Measurements from ENCODE around the gene SPATC1L.

SPATC1L gene

GRCh38 chr21:46151989-46152926 is 32.0 kb downstream of the SPATC1L start:
- Histone ChIP-seq H3K4me2 (ENCODE audit: low read length) (no peak overlapping the region), H3K18ac (ENCODE audit: low read length) (no peak overlapping the region), H3K4ac (ENCODE audit: low read depth, low read length) (no peak overlapping the region), H3K9ac (ENCODE audit: low read length) (peak overlapping the region; percentile 17), H2BK15ac (replicated peaks; ENCODE audit: low read depth) (no peak overlapping the region), H3K36me3 (ENCODE audit: control insufficient read depth, insufficient read depth, low read length) (no peaks in the 10 kb centered on the region), H3K56ac (ENCODE audit: low read length) (peak overlapping the region; percentile 66), H2BK5ac (ENCODE audit: low read length) (no peak overlapping the region), H3K4me1 (ENCODE audit: control insufficient read depth, low read depth, low read length) (no peaks in the 10 kb centered on the region), H2AK5ac (ENCODE audit: low read length) (no peak overlapping the region), H3K27ac (ENCODE audit: low read depth, low read length) (no peak overlapping the region), H2BK120ac (ENCODE audit: low read depth, low read length) (no peak overlapping the region), H3K79me1 (ENCODE audit: low read length) (no peaks in the 10 kb centered on the region), H4K5ac (ENCODE audit: low read length) (no peak overlapping the region), H3K4me3 (ENCODE audit: low read length) (no peak overlapping the region), H3K79me2 (ENCODE audit: control insufficient read depth, insufficient read depth, low read length) (no peaks in the 10 kb centered on the region), H3K27me3 (ENCODE audit: insufficient read depth, low read length, poor library complexity) (no peaks in the 10 kb centered on the region), H4K8ac (ENCODE audit: low read depth, low read length) (no peak overlapping the region), H3K23ac (ENCODE audit: low read length) (no peak overlapping the region)
- no peak for DNase-seq
- WGBS (ENCODE audit: extremely low coverage, insufficient coverage, low lambda C conversion rate): no CpG with 5 or more reads among the region's 45 CpGs

DNA sequence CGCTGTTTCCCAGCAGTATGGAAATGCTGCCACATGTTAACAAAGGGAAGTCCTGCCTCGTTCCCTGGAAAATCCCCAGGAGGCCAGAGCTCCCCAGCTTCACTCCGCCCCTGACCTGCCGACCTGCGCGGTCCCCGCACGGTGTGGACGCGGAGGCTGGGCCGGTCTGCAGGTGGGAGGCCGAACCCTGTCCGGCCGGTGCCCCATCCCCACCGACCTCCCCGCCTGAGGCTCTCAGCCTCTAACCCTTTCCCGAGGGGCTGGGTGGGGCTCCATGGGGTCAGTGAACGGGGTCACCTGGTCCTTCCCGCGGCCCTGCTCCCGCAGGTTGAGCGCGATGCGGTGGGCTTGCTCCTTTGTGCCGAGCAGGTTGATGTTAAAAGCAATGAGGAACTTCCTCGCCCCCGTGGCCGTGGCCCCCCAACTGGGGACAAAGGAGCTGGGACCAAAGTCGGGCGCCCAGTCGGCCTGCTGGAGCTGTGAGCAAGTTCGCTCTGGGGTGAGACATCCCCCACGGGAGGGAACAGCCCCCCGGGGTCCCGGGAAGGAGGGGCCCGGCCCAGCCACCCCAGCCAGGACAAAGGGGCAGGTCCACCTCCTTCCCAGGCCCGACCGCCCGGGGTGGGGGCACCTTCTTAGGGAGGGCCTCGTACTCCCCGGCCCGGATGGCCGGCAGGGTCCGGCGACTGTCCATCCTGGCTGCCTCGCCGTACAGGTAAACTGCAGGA is 32.8 kb downstream of the SPATC1L start:
- H3K4ac ChIP-seq (ENCODE audit: low read depth, low read length): no peak overlapping the region
- H3K4me3 ChIP-seq (ENCODE audit: low read length): no peak overlapping the region
- no peak overlapping the region for H3K27ac ChIP-seq (ENCODE audit: low read depth, low read length)
- no peak overlapping the region for H2AK5ac ChIP-seq (ENCODE audit: low read length)
- H2BK15ac ChIP-seq (replicated peaks; ENCODE audit: low read depth): no peak overlapping the region
- no peak overlapping the region for H2BK120ac ChIP-seq (ENCODE audit: low read depth, low read length)
- no peaks in the 10 kb centered on the region for H3K79me1 ChIP-seq (ENCODE audit: low read length)
- no peak overlapping the region for H3K9ac ChIP-seq (ENCODE audit: low read length)
- H3K4me2 ChIP-seq (ENCODE audit: low read length): no peak overlapping the region
- no peaks in the 10 kb centered on the region for H3K4me1 ChIP-seq (ENCODE audit: control insufficient read depth, low read depth, low read length)
- no peaks in the 10 kb centered on the region for H3K36me3 ChIP-seq (ENCODE audit: control insufficient read depth, insufficient read depth, low read length)
- no peak for DNase-seq
- no peak overlapping the region for H4K8ac ChIP-seq (ENCODE audit: low read depth, low read length)
- H4K5ac ChIP-seq (ENCODE audit: low read length): no peak overlapping the region
- no CpG with 5 or more reads among the region's 47 CpGs for WGBS (ENCODE audit: extremely low coverage, insufficient coverage, low lambda C conversion rate)
- H3K79me2 ChIP-seq (ENCODE audit: control insufficient read depth, insufficient read depth, low read length): no peaks in the 10 kb centered on the region
- no peak overlapping the region for H2BK5ac ChIP-seq (ENCODE audit: low read length)
- H3K18ac ChIP-seq (ENCODE audit: low read length): no peak overlapping the region
- no peak overlapping the region for H3K56ac ChIP-seq (ENCODE audit: low read length)
- H3K27me3 ChIP-seq (ENCODE audit: insufficient read depth, low read length, poor library complexity): no peaks in the 10 kb centered on the region
- no peak overlapping the region for H3K23ac ChIP-seq (ENCODE audit: low read length)

DNA sequence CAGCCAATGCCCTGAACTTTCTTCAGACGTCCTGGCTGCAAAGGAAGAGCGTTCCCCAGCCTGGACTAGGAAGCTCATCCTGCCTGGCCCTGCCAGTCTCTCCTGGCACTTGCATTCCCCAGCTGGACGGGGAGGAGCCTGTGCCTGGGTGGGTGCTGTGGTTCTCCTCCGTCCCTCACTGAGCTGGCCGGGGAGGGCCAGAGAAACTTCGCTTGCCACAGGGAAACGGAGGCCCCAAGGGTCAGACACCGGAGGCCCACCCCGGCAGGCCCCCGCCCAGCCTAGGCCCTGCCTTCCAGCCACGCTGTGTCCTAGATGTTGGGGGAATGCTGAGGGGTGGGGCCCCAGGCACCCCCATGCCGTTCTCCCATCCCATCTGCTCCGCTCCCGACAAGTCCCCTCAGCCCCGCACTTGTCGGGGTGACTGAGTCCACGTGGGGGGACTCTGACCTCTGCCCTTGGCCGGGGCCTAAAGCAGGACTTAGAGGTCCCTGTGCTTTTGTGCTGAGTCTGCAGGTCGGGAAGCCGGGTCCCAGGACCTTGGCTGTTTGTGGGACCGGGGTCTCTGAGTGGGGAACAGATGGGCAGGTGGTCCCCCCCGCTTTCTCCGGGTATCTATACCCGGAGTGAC is 33.7 kb downstream of the SPATC1L start:
- no peak overlapping the region for H3K27ac ChIP-seq (ENCODE audit: low read depth, low read length)
- no peak overlapping the region for H3K9ac ChIP-seq (ENCODE audit: low read length)
- DNase-seq: no peak
- H3K18ac ChIP-seq (ENCODE audit: low read length): no peak overlapping the region
- WGBS (ENCODE audit: extremely low coverage, insufficient coverage, low lambda C conversion rate): no CpG with 5 or more reads among the region's 24 CpGs
- no peak overlapping the region for H4K8ac ChIP-seq (ENCODE audit: low read depth, low read length)
- H3K79me2 ChIP-seq (ENCODE audit: control insufficient read depth, insufficient read depth, low read length): no peaks in the 10 kb centered on the region
- H3K79me1 ChIP-seq (ENCODE audit: low read length): no peaks in the 10 kb centered on the region
- no peak overlapping the region for H3K23ac ChIP-seq (ENCODE audit: low read length)
- H3K4me1 ChIP-seq (ENCODE audit: control insufficient read depth, low read depth, low read length): no peaks in the 10 kb centered on the region
- no peaks in the 10 kb centered on the region for H3K27me3 ChIP-seq (ENCODE audit: insufficient read depth, low read length, poor library complexity)
- H3K4ac ChIP-seq (ENCODE audit: low read depth, low read length): no peak overlapping the region
- H3K56ac ChIP-seq (ENCODE audit: low read length): no peak overlapping the region
- H2BK120ac ChIP-seq (ENCODE audit: low read depth, low read length): no peak overlapping the region
- H2AK5ac ChIP-seq (ENCODE audit: low read length): no peak overlapping the region
- H3K36me3 ChIP-seq (ENCODE audit: control insufficient read depth, insufficient read depth, low read length): no peaks in the 10 kb centered on the region
- no peak overlapping the region for H3K4me2 ChIP-seq (ENCODE audit: low read length)
- no peak overlapping the region for H2BK5ac ChIP-seq (ENCODE audit: low read length)
- H3K4me3 ChIP-seq (ENCODE audit: low read length): no peak overlapping the region
- H2BK15ac ChIP-seq (replicated peaks; ENCODE audit: low read depth): no peak overlapping the region
- no peak overlapping the region for H4K5ac ChIP-seq (ENCODE audit: low read length)

DNA sequence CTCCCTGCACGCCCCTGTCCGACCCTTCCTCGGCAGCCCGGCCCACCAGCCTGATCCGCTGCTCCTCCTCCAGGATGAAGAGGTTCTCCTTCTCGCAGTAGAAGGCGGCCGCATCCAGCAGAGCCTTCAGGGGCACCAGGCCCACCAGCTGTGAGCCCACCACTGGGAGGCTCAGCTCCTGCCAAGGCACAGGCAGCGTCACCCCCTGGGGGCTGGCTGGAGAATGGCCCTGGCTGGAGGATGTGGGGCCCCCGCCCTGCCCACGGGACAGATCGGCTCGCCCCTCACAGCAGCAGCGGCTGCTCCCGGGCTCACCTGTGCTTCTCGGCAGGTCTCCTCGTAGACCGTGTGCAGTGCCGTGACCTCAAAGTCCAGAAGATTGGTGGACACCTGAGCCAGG is 34.2 kb downstream of the SPATC1L start:
- Histone ChIP-seq H3K27ac (ENCODE audit: low read depth, low read length) (no peak overlapping the region), H3K18ac (ENCODE audit: low read length) (no peak overlapping the region), H3K36me3 (ENCODE audit: control insufficient read depth, insufficient read depth, low read length) (no peaks in the 10 kb centered on the region), H3K56ac (ENCODE audit: low read length) (no peak overlapping the region), H3K4ac (ENCODE audit: low read depth, low read length) (no peak overlapping the region), H3K4me2 (ENCODE audit: low read length) (no peak overlapping the region), H3K9ac (ENCODE audit: low read length) (no peak overlapping the region), H2BK5ac (ENCODE audit: low read length) (no peak overlapping the region), H3K27me3 (ENCODE audit: insufficient read depth, low read length, poor library complexity) (no peaks in the 10 kb centered on the region), H2BK120ac (ENCODE audit: low read depth, low read length) (no peak overlapping the region), H4K5ac (ENCODE audit: low read length) (no peak overlapping the region), H3K4me3 (ENCODE audit: low read length) (no peak overlapping the region), H3K79me1 (ENCODE audit: low read length) (no peaks in the 10 kb centered on the region), H4K8ac (ENCODE audit: low read depth, low read length) (no peak overlapping the region), H2AK5ac (ENCODE audit: low read length) (no peak overlapping the region), H3K4me1 (ENCODE audit: control insufficient read depth, low read depth, low read length) (no peaks in the 10 kb centered on the region), H2BK15ac (replicated peaks; ENCODE audit: low read depth) (no peak overlapping the region), H3K23ac (ENCODE audit: low read length) (no peak overlapping the region), H3K79me2 (ENCODE audit: control insufficient read depth, insufficient read depth, low read length) (no peaks in the 10 kb centered on the region)
- WGBS (ENCODE audit: extremely low coverage, insufficient coverage, low lambda C conversion rate): no CpG with 5 or more reads among the region's 19 CpGs
- no peak for DNase-seq

GRCh38 chr21:46149205-46149901 is 34.9 kb downstream of the SPATC1L start:
- Histone ChIP-seq H2AK5ac (ENCODE audit: low read length) (no peak overlapping the region), H3K4me1 (ENCODE audit: control insufficient read depth, low read depth, low read length) (no peaks in the 10 kb centered on the region), H3K27me3 (ENCODE audit: insufficient read depth, low read length, poor library complexity) (no peaks in the 10 kb centered on the region), H2BK15ac (replicated peaks; ENCODE audit: low read depth) (no peak overlapping the region), H3K18ac (ENCODE audit: low read length) (no peak overlapping the region), H3K9ac (ENCODE audit: low read length) (no peak overlapping the region), H3K79me2 (ENCODE audit: control insufficient read depth, insufficient read depth, low read length) (no peaks in the 10 kb centered on the region), H4K8ac (ENCODE audit: low read depth, low read length) (no peak overlapping the region), H3K27ac (ENCODE audit: low read depth, low read length) (no peak overlapping the region), H2BK5ac (ENCODE audit: low read length) (no peak overlapping the region), H3K79me1 (ENCODE audit: low read length) (no peaks in the 10 kb centered on the region), H3K36me3 (ENCODE audit: control insufficient read depth, insufficient read depth, low read length) (no peaks in the 10 kb centered on the region), H2BK120ac (ENCODE audit: low read depth, low read length) (no peak overlapping the region), H3K56ac (ENCODE audit: low read length) (no peak overlapping the region), H3K4me2 (ENCODE audit: low read length) (no peak overlapping the region), H3K4me3 (ENCODE audit: low read length) (no peak overlapping the region), H3K4ac (ENCODE audit: low read depth, low read length) (no peak overlapping the region), H4K5ac (ENCODE audit: low read length) (no peak overlapping the region), H3K23ac (ENCODE audit: low read length) (no peak overlapping the region)
- DNase-seq: no peak
- WGBS (ENCODE audit: extremely low coverage, insufficient coverage, low lambda C conversion rate): no CpG with 5 or more reads among the region's 22 CpGs

All from mesendoderm (in vitro differentiated cells).